MM.1S (cell line): Measurements from ENCODE around the gene AKR1B15.
"Not testable (repeated sequence)": the region's sequence is repeated elsewhere in the genome, so short reads cannot be mapped to it uniquely, and the experiment has no call there.

Experiments
- CTCF ChIP-seq: fragments of 300-600 bp; sonication (generic); IDR thresholded peaks from 2 replicates; pipeline ENCODE4 v1.5.1; 2016; ENCODE audit warnings: antibody characterized with exemption, low read length, mixed read lengths
- EZH2 ChIP-seq: fragments of 300-600 bp; sonication (generic); optimal IDR thresholded peaks from 2 replicates; pipeline ENCODE3; 2017; ENCODE audit warnings: low read depth, mild to moderate bottlenecking, antibody characterized with exemption, low read length, mixed read lengths
- EZH2phosphoT487 ChIP-seq: fragments of 300-600 bp; sonication (generic); IDR thresholded peaks from 2 replicates; pipeline ENCODE4 v1.6.1; 2018; ENCODE audit warnings: antibody characterized with exemption, low read length

DNA sequence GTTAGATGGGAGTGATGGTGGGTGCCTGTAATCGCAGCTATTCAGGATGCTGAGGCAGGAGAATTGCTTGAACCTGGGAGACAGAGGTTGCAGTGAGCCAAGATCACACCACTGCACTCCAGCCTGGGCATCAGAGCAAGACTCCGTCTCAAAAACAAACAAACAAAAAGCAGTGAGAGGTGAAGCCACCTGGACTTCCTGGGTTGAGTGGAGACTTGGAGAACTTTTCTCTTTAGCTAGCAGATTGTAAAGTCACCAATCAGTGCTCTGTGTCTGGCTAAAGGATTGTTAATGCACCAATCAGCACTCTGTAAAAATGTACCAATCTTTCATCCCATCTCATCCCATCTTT, 14.5 kb downstream of the AKR1B15 start:
- TF ChIP-seq EZH2phosphoT487, CTCF, EZH2: not testable (repeated sequence)
